ENCODE results near the gene TBC1D1.

GRCh38 chr4:38077791-38078489 lies 187.1 kb downstream of the TBC1D1 start:
- TF ChIP-seq CTCF (optimal IDR thresholded peaks at IDR 0.05 in 1 of 3, IDR thresholded peaks at IDR 0.05 in 1 of 3, conservative IDR thresholded peaks at IDR 0.05 in 1 of 3; ENCODE audit: extremely low read depth in 1 of 3, insufficient read depth in 2 of 3, low read length in 3 of 3): no peak
- no peak for TF ChIP-seq EZH2 (IDR thresholded peaks at IDR 0.05; ENCODE audit: low read length)

Measured in keratinocyte (primary cell).